ENCODE results near the gene LIME1. TPM values are rescaled to one million over a fixed set of nuclear protein-coding genes. Genes with fewer than 3 reads are reported as not detected.

Gene LIME1
- total and polyA plus RNA-seq, 2 of the 8 experiments (the other 6 are each of a cell fraction or from before 2014, with no cell fraction given) = 4.5 to 5.9 TPM

GRCh38 chr20:63736893-63737694 is 630 bp downstream of the LIME1 start:
- no peak overlapping the region for H4K8ac ChIP-seq (ENCODE audit: extremely low read depth, insufficient read depth, low read length)
- H4K20me1 ChIP-seq (replicated peaks in 1 of 2; ENCODE audit: control insufficient read depth in 1 of 2, insufficient read depth in 2 of 2, low read length in 2 of 2) = peaks cover 5 to 36% of the 10 kb centered on the region in 2 experiments
- no peak overlapping the region for H3K4ac ChIP-seq (replicated peaks; ENCODE audit: insufficient read length, low read depth, low read length)
- peak overlapping the region; percentile 25 to 68 (median 30); a peak in 6 of 8 replicates for H3K4me3 ChIP-seq (ENCODE audit: extremely low read depth in 1 of 4, insufficient read depth in 2 of 4, low read depth in 3 of 4, low read length in 4 of 4)
- H3K56ac ChIP-seq (replicated peaks; ENCODE audit: insufficient read length, low read depth, low read length) = no peak overlapping the region
- TF ChIP-seq RAD21 (IDR thresholded peaks at IDR 0.05 in 1 of 2, conservative IDR thresholded peaks at IDR 0.05 in 1 of 2; ENCODE audit: low read depth in 2 of 2, low read length in 2 of 2) (peak in 1 of 2 experiments; percentile 4; a peak in 1 of 4 replicates), CTCF (IDR thresholded peaks at IDR 0.05; ENCODE audit: control extremely low read depth in 1 of 3, insufficient read depth in 1 of 3, low read depth in 1 of 3, low read length in 3 of 3) (peak in 1 of 3 experiments; percentile 9; a peak in 1 of 4 replicates), EGR1 (IDR thresholded peaks at IDR 0.05; ENCODE audit: borderline replicate concordance, low read depth, low read length) (no peak)
- FAIRE-seq = no peak
- peaks cover 9% of the 10 kb centered on the region for H3K79me1 ChIP-seq (ENCODE audit: low read depth, low read length)
- CTCF ChIA-PET (ENCODE audit: partially characterized antibody) = interaction anchor here (0.5 to 2.6 kb wide), 11 partner anchors 10 to 203 kb away, joined by 3 to 7 read pairs (median 3); partner anchors contain the start of gene PTK6
- peak overlapping the region; percentile 71 to 95 for H3K4me2 ChIP-seq (ENCODE audit: insufficient read depth in 1 of 2, low read depth in 2 of 2, low read length in 2 of 2)
- H2BK120ac ChIP-seq (replicated peaks; ENCODE audit: low read depth, low read length) = no peak overlapping the region
- H3K9me3 ChIP-seq (ENCODE audit: insufficient read depth in 2 of 2, low read depth in 1 of 2, low read length in 1 of 2) = peaks cover 0 to 3% of the 10 kb centered on the region in 2 experiments; a peak in 2 of 4 replicates
- 48% methylated on average over 19 of the region's 30 CpGs; no CpG with 5 or more reads in 1 of the 2 experiments for whole genome bisulfite sequencing, 2 experiments (ENCODE audit: extremely low coverage in 1 of 2, insufficient coverage in 1 of 2, insufficient read length in 1 of 2, insufficient replicate concordance in 2 of 2, low coverage in 1 of 2, low lambda C conversion rate in 2 of 2, missing lambda C conversion rate in 1 of 2)
- H2AK5ac ChIP-seq (ENCODE audit: low read depth, low read length) = no peak overlapping the region
- H3K14ac ChIP-seq (ENCODE audit: insufficient read length) = no peak overlapping the region
- no peak overlapping the region for H4K91ac ChIP-seq (replicated peaks; ENCODE audit: insufficient read length, low read length)
- peaks cover 16% of the 10 kb centered on the region for H3K23me2 ChIP-seq (ENCODE audit: low read depth, low read length)
- no peak overlapping the region for H2AFZ ChIP-seq (ENCODE audit: low read length)
- DNase-seq (ENCODE audit: low read depth in 1 of 2, low spot score in 2 of 2) = peak in 1 of 2 experiments; percentile 70
- H3K36me3 ChIP-seq (ENCODE audit: control insufficient read depth in 2 of 4, insufficient read depth in 4 of 4, low read length in 3 of 4) = peaks cover 0 to 16% (median 6%) of the 10 kb centered on the region in 4 experiments; a peak in 5 of 8 replicates
- H4K5ac ChIP-seq (ENCODE audit: insufficient read length, low read depth, low read length) = no peak overlapping the region
- no peak overlapping the region; the same call in 1 of the 2 replicates for H2BK5ac ChIP-seq (ENCODE audit: low read depth, low read length)
- peaks cover 0 to 12% (median 8%) of the 10 kb centered on the region in 4 experiments; a peak in 4 of 7 replicates for H3K27me3 ChIP-seq (replicated peaks in 1 of 4; ENCODE audit: control insufficient read depth in 3 of 4, extremely low read depth in 1 of 4, insufficient read depth in 3 of 4, low read length in 3 of 4)
- H2BK15ac ChIP-seq (ENCODE audit: low read length) = 0 out of 2 replicates have a peak overlapping the region, but pooled peaks have one; percentile 88
- H3K4me1 ChIP-seq (replicated peaks in 1 of 4; ENCODE audit: control insufficient read depth in 3 of 4, insufficient read depth in 4 of 4, low read length in 3 of 4) = peaks cover 0 to 20% (median 11%) of the 10 kb centered on the region in 4 experiments; a peak in 6 of 7 replicates
- no peak overlapping the region; a peak in 1 of 7 replicates for H3K9ac ChIP-seq (replicated peaks in 1 of 4; ENCODE audit: extremely low read depth in 1 of 4, low read depth in 3 of 4, low read length in 3 of 4)
- no peak overlapping the region for H2BK12ac ChIP-seq (ENCODE audit: low read depth, low read length)
- no peak overlapping the region for H2BK20ac ChIP-seq (ENCODE audit: low read length)
- peak overlapping the region; percentile 32; the same call in 1 of the 2 replicates for H3K18ac ChIP-seq (ENCODE audit: extremely low read depth, low read length)
- peaks cover 0 to 5% of the 10 kb centered on the region in 2 experiments; a peak in 1 of 4 replicates for H3K79me2 ChIP-seq (ENCODE audit: control insufficient read depth in 1 of 2, insufficient read depth in 2 of 2, low read length in 2 of 2)
- POLR2A ChIA-PET (ENCODE audit: partially characterized antibody) = interaction anchor here (0.8 to 3.0 kb wide), 23 partner anchors 9 to 243 kb away, joined by 3 to 16 read pairs (median 4); partner anchors contain the start of genes ARFRP1, TNFRSF6B and ZGPAT
- no peak overlapping the region for H3K27ac ChIP-seq (ENCODE audit: low read depth, low read length)
- no peak overlapping the region for H3K23ac ChIP-seq (ENCODE audit: insufficient read length)
